ENCODE data around the gene C20orf202. TPM values are rescaled to one million over a fixed set of nuclear protein-coding genes. Genes with fewer than 3 reads are reported as not detected.
A peak's percentile ranks its signal among the peaks of the same experiment; 100 is the strongest.

C20orf202 gene
- total and polyA plus RNA-seq, 9 of the 15 experiments (the other 6 are each of a cell fraction or from before 2014, with no cell fraction given): 0.03 to 0.24 (median 0.15) TPM; not detected in 4

DNA sequence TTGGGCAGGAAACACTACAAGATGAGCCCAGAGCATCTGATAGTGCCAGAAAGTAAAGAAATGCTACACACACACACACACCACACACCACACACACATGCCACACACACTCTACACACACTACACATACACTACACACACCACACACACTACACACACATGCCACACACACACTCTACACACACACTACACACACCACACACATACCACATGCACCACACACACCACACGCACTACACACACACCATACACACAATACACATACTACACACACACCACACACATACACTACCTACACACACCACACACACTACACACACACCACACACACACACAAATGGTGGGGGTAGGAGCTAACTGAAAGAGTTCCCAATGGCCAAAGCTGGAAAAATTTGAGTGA, 14.9 kb upstream of the C20orf202 start (continued):
- TF ChIP-seq, protein P1, sequence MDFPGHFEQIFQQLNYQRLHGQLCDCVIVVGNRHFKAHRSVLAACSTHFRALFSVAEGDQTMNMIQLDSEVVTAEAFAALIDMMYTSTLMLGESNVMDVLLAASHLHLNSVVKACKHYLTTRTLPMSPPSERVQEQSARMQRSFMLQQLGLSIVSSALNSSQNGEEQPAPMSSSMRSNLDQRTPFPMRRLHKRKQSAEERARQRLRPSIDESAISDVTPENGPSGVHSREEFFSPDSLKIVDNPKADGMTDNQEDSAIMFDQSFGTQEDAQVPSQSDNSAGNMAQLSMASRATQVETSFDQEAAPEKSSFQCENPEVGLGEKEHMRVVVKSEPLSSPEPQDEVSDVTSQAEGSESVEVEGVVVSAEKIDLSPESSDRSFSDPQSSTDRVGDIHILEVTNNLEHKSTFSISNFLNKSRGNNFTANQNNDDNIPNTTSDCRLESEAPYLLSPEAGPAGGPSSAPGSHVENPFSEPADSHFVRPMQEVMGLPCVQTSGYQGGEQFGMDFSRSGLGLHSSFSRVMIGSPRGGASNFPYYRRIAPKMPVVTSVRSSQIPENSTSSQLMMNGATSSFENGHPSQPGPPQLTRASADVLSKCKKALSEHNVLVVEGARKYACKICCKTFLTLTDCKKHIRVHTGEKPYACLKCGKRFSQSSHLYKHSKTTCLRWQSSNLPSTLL (IDR thresholded peaks at IDR 0.05): peak; percentile 71; the same call in 1 of the 2 replicates
- TF ChIP-seq ZNF197 (CRISPR knock-in tag; IDR thresholded peaks at IDR 0.05; ENCODE audit: low read depth) (no peak), BACH1 (tag; IDR thresholded peaks at IDR 0.05) (no peak), MTA2 (IDR thresholded peaks at IDR 0.05; ENCODE audit: low read depth) (peak; percentile 28; the same call in 1 of the 2 replicates), ZNF398 (CRISPR knock-in tag; IDR thresholded peaks at IDR 0.05) (no peak), EHMT2 (IDR thresholded peaks at IDR 0.05) (peak; percentile 80), ZNF740 (CRISPR knock-in tag; IDR thresholded peaks at IDR 0.05) (no peak), ZNF740 (tag; IDR thresholded peaks at IDR 0.05) (no peak), ERF (CRISPR knock-in tag; IDR thresholded peaks at IDR 0.05) (no peak), MTA3 (IDR thresholded peaks at IDR 0.05; ENCODE audit: borderline replicate concordance) (no peak), PCBP2 (IDR thresholded peaks at IDR 0.05; ENCODE audit: low read depth, low read length, poor library complexity, severe bottlenecking) (no peak), ZNF766 (CRISPR knock-in tag; conservative IDR thresholded peaks at IDR 0.05) (no peak), ZNF830 (CRISPR knock-in tag; IDR thresholded peaks at IDR 0.05) (no peak), TARDBP (IDR thresholded peaks at IDR 0.05) (no peak), HDAC8 (tag; IDR thresholded peaks at IDR 0.05) (no peak)
- TF ChIP-seq, protein P2, sequence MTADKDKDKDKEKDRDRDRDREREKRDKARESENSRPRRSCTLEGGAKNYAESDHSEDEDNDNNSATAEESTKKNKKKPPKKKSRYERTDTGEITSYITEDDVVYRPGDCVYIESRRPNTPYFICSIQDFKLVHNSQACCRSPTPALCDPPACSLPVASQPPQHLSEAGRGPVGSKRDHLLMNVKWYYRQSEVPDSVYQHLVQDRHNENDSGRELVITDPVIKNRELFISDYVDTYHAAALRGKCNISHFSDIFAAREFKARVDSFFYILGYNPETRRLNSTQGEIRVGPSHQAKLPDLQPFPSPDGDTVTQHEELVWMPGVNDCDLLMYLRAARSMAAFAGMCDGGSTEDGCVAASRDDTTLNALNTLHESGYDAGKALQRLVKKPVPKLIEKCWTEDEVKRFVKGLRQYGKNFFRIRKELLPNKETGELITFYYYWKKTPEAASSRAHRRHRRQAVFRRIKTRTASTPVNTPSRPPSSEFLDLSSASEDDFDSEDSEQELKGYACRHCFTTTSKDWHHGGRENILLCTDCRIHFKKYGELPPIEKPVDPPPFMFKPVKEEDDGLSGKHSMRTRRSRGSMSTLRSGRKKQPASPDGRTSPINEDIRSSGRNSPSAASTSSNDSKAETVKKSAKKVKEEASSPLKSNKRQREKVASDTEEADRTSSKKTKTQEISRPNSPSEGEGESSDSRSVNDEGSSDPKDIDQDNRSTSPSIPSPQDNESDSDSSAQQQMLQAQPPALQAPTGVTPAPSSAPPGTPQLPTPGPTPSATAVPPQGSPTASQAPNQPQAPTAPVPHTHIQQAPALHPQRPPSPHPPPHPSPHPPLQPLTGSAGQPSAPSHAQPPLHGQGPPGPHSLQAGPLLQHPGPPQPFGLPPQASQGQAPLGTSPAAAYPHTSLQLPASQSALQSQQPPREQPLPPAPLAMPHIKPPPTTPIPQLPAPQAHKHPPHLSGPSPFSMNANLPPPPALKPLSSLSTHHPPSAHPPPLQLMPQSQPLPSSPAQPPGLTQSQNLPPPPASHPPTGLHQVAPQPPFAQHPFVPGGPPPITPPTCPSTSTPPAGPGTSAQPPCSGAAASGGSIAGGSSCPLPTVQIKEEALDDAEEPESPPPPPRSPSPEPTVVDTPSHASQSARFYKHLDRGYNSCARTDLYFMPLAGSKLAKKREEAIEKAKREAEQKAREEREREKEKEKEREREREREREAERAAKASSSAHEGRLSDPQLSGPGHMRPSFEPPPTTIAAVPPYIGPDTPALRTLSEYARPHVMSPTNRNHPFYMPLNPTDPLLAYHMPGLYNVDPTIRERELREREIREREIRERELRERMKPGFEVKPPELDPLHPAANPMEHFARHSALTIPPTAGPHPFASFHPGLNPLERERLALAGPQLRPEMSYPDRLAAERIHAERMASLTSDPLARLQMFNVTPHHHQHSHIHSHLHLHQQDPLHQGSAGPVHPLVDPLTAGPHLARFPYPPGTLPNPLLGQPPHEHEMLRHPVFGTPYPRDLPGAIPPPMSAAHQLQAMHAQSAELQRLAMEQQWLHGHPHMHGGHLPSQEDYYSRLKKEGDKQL (CRISPR knock-in tag; IDR thresholded peaks at IDR 0.05; ENCODE audit: borderline replicate concordance): no peak
- TF ChIP-seq, protein P3, sequence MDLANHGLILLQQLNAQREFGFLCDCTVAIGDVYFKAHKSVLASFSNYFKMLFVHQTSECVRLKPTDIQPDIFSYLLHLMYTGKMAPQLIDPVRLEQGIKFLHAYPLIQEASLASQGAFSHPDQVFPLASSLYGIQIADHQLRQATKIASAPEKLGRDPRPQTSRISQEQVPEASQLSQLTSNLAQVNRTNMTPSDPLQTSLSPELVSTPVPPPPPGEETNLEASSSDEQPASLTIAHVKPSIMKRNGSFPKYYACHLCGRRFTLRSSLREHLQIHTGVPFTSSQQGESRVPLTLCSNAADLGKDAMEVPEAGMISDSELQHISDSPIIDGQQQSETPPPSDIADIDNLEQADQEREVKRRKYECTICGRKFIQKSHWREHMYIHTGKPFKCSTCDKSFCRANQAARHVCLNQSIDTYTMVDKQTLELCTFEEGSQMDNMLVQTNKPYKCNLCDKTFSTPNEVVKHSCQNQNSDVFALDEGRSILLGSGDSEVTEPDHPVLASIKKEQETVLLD (IDR thresholded peaks at IDR 0.05): peak; percentile 42; the same call in 1 of the 2 replicates
